ENCODE results near the gene PRELP. TPM values are rescaled to one million over a fixed set of nuclear protein-coding genes. Genes with fewer than 3 reads are reported as not detected.

Gene PRELP
- total RNA-seq, 1 experiment from 2014 or later, result 0.07 TPM

DNA sequence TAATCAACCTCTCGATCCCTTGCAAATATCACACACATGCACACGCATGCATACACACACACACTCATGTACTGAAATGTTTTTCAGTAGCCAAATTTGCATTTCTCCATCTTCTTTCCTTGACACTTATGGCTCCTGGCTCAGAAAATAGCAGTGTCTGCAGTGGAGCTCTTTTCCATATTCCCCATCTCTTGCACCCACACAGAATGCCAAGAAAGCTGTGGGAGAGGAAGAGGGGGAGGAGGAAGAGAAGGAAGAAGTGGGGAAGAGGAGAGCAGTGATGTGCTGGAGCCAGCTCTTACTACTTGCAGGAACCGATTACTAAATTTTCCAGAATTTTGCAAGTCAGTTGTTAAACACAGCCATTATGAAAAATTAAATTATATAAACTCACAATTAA is 28.2 kb downstream of the PRELP start:
- Histone ChIP-seq H2BK120ac (ENCODE audit: low read depth, low read length, poor library complexity, severe bottlenecking) (no peak overlapping the region), H3K14ac (ENCODE audit: insufficient read depth, low read length) (no peak overlapping the region), H4K5ac (ENCODE audit: insufficient read length, low read depth, low read length) (no peak overlapping the region), H2AFZ (ENCODE audit: low read length) (no peak overlapping the region), H3K23ac (ENCODE audit: insufficient read length, low read depth, low read length) (no peak overlapping the region), H2BK20ac (ENCODE audit: low read depth, low read length, poor library complexity, severe bottlenecking) (no peak overlapping the region), H4K8ac (replicated peaks; ENCODE audit: insufficient read length, low read depth, low read length) (no peak overlapping the region), H3K9me3 (ENCODE audit: control insufficient read depth, low read depth, low read length) (no peaks in the 10 kb centered on the region), H2AK5ac (ENCODE audit: insufficient read length, low read length) (no peak overlapping the region), H3T11ph (ENCODE audit: low read length) (no peak overlapping the region), H3K23me2 (ENCODE audit: insufficient read length, low read depth, low read length, poor library complexity, severe bottlenecking) (no peaks in the 10 kb centered on the region), H3K4me2 (ENCODE audit: insufficient read depth, insufficient read length, low read length) (no peak overlapping the region), H3K56ac (ENCODE audit: insufficient read length, low read depth, low read length) (no peak overlapping the region), H3K27ac (ENCODE audit: insufficient read length, low read depth, low read length) (no peak overlapping the region), H3K4ac (ENCODE audit: low read depth, low read length) (no peak overlapping the region), H2BK5ac (ENCODE audit: insufficient read length, low read length) (no peak overlapping the region), H4K91ac (ENCODE audit: insufficient read length, low read depth, low read length) (no peak overlapping the region), H2BK15ac (ENCODE audit: low read depth, low read length) (no peak overlapping the region), H3K9ac (ENCODE audit: extremely low read depth, insufficient read length, low read length) (no peak overlapping the region), H3K79me2 (ENCODE audit: insufficient read depth, low read length) (no peaks in the 10 kb centered on the region), H3K79me1 (ENCODE audit: insufficient read depth, low read depth, low read length, poor library complexity, severe bottlenecking) (no peaks in the 10 kb centered on the region), H3K4me1 (ENCODE audit: insufficient read depth, low read length) (peaks cover 3% of the 10 kb centered on the region), H4K20me1 (ENCODE audit: control insufficient read depth, insufficient read depth, insufficient read length) (no peaks in the 10 kb centered on the region), H3K18ac (ENCODE audit: insufficient read length, low read depth, low read length) (no peak overlapping the region), H3K27me3 (ENCODE audit: insufficient read depth, low read length) (no peaks in the 10 kb centered on the region), H2BK12ac (ENCODE audit: insufficient read length, low read depth, low read length) (no peak overlapping the region)
- Mint-ChIP-seq H3K27me3 (ENCODE audit: low read depth) (peaks cover 15% of the 10 kb centered on the region), H3K36me3 (ENCODE audit: insufficient read depth in 1 of 3, low read depth in 3 of 3) (0 out of 7 replicates have a peak, but pooled peaks cover 0 to 7% (median 2%) of the 10 kb centered on the region in 3 experiments), H3K9me3 (no peaks in the 10 kb centered on the region), H3K4me1 (peaks cover 28 to 30% of the 10 kb centered on the region in 2 experiments), H3K27ac (no peak overlapping the region), H3K4me3 (no peak overlapping the region)
- DNase-seq, result no peak
- TF ChIP-seq, protein P1, sequence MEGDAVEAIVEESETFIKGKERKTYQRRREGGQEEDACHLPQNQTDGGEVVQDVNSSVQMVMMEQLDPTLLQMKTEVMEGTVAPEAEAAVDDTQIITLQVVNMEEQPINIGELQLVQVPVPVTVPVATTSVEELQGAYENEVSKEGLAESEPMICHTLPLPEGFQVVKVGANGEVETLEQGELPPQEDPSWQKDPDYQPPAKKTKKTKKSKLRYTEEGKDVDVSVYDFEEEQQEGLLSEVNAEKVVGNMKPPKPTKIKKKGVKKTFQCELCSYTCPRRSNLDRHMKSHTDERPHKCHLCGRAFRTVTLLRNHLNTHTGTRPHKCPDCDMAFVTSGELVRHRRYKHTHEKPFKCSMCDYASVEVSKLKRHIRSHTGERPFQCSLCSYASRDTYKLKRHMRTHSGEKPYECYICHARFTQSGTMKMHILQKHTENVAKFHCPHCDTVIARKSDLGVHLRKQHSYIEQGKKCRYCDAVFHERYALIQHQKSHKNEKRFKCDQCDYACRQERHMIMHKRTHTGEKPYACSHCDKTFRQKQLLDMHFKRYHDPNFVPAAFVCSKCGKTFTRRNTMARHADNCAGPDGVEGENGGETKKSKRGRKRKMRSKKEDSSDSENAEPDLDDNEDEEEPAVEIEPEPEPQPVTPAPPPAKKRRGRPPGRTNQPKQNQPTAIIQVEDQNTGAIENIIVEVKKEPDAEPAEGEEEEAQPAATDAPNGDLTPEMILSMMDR (conservative IDR thresholded peaks at IDR 0.05), result no peak
- no CpG with 5 or more reads among the region's 3 CpGs for WGBS (ENCODE audit: extremely low coverage, insufficient read length, low lambda C conversion rate)

All from H9 (cell line).